NCI-H2227 (cell line): Measurements from ENCODE around the gene RFPL3.
A peak's percentile ranks its signal among the peaks of the same experiment; 100 is the strongest.
"Not testable (repeated sequence)": the region's sequence is repeated elsewhere in the genome, so short reads cannot be mapped to it uniquely, and the experiment has no call there.

ENCODE experiments used
- DNase-seq: peaks from one replicate; lab custom pipeline; 2025; ENCODE audit not compliant: unreplicated experiment; lab: John Stamatoyannopoulos, UW

Gene RFPL3

GRCh38 chr22:32352681-32353080 is 5.0 kb upstream of the RFPL3 start:
- no peak for DNase-seq

GRCh38 chr22:32353292-32353691 is 4.4 kb upstream of the RFPL3 start:
- no peak for DNase-seq

DNA sequence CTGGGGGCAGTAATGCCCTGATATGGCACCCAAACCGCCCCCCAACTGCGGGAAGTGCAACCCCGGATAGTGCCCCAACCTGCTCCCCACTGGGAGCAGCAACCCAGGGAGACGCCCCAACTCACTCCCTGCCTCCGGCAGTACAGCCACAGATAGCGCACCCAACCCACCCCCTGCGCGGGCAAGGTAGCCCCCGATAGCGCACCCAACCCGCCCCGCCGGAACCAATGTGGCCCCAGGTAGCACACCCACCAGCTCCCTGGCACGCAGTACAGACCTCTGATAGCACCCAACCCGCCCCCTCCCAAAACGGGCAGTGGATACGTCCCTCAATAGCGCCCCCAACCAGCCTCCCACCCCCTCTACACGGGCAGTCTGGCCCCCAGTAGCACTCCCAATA is 3.8 kb upstream of the RFPL3 start:
- no peak for DNase-seq

- no peak for DNase-seq
Measured at GRCh38 chr22:32354360-32355351, 3.0 kb upstream of the RFPL3 start.

DNA sequence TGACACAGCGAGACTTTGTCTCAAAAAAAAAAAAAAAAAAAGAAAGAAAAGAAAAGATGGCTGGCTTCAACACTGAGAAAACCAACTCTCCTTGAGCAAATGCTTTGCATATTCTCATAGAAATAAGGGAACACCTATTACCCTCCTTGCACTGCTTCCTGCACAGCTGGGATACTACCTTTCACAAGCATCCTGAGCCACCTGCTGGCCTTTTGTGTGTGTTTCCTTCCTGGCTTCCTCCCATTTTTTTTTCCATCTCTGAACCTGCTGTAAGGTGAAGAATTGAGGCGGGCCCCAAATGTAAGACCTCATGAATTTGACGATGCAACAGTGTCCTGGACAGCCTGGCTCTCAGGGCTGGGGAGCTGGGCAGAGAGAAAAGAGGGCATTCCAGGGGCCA is 1.9 kb upstream of the RFPL3 start:
- no peak for DNase-seq

- not testable (repeated sequence) for DNase-seq
Measured at GRCh38 chr22:32360096-32360495, 2.4 kb downstream of the RFPL3 start.

DNA sequence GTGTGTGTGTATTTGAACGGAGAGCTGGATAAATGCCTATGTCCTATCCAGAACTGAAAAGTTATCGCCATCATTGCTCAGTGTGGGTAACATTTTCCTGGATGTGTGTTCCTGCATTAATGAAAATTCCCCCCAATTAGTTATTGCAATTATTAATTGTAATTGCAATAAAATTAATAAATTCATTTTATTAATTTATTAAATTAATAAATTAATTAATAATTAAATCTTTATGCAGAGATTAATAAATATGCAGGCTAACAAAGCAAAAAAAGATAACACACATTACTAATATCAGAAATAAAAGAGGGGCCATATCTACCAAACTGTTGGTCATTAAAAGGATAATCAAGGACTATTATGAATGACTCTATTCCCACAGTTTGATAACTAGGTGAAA is 3.6 kb downstream of the RFPL3 start:
- DNase-seq = no peak

GRCh38 chr22:32364210-32364609 is 6.5 kb downstream of the RFPL3 start:
- DNase-seq = no peak

GRCh38 chr22:32375678-32376450 is 18.2 kb downstream of the RFPL3 start:
- DNase-seq = no peak

DNA sequence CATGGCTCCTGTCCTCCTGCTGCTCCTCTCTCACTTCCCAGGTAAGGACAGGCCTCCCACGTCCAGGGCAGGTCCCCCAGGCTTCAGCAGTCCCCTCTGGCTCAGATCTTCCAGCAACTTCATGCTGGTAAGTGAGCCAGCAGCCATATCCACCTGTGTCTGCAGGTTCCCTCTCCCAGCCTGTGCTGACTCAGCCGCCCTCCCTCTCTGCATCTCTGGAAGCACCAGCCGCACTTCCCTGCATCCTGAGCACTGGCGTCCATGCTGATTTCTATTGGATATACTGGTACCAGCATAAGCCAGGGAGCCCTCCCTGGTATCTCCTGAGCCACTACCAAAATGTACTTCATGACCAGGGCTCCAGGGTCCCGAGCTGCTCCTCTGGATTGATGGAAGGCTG is 19.0 kb downstream of the RFPL3 start:
- no peak for DNase-seq

GRCh38 chr22:32378707-32379272 is 21.1 kb downstream of the RFPL3 start:
- peak; percentile 49 for DNase-seq

- no peak for DNase-seq
Measured at GRCh38 chr22:32380991-32381390, 23.3 kb downstream of the RFPL3 start.

DNA sequence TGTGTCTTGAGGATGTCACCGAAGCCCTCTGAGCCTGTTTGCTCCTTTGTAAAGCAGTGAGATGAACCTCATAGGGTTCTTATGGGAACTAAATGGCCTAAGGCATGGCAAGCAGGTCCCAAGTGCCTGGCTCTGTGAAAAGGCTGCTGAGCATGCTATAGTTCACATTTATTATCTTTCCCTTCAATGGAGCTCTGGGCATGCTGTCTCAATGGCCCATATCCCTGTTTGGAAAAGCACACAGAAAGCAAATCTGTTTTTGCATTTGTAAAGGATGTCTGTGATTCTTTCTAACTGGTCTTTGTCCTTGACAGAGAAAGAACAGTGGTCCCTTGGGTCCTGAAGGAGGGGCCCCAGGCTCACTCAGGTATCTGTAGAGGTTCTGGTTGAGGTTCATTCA is 28.0 kb downstream of the RFPL3 start:
- DNase-seq = no peak

GRCh38 chr22:32389685-32390084 is 32.0 kb downstream of the RFPL3 start:
- DNase-seq = no peak

DNA sequence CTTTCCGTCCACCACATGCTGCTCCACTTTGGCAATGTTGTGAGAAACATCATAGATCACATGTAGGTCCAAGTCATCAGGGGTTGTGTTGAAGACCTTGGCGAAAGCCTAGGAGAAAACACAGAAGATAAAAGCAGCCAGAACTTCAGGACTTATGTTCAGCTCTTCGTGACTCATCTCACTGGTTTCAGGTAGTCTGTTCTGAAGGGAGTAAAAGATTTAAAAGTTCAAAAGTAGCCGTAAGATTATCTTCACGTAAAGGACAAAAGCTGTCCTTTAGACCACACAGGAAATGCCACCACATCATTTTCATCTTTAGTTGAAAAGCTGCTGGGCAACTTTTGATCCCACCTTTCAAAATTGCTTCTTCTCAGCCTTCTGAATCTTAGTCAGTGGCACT is 37.4 kb downstream of the RFPL3 start:
- DNase-seq = no peak

DNA sequence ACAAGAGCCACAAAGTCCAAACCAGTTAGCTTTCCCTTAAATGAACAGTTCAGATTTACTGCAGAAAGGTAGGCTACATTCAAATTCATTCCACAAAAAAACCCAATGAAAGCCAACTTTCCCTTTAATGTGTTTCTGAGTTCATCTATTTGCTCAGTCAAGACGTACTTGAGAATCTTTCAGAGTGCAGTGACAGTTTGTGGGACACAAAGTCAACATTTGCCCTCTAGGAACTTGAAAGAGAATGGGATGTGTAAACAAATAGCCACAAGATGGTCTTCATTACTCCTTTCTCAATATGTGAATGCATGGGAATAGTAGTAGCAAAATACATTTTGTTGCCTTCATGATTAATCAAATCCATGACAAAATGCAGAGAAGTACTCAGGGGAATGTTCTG is 38.6 kb downstream of the RFPL3 start:
- DNase-seq = no peak

- no peak for DNase-seq
Measured at GRCh38 chr22:32396746-32397145, 39.1 kb downstream of the RFPL3 start.

GRCh38 chr22:32401486-32401885 is 43.8 kb downstream of the RFPL3 start:
- no peak for DNase-seq

- no peak for DNase-seq
Measured at GRCh38 chr22:32404021-32404420, 46.4 kb downstream of the RFPL3 start.

GRCh38 chr22:32407312-32407711 is 49.6 kb downstream of the RFPL3 start:
- no peak for DNase-seq

- no peak for DNase-seq
Measured at GRCh38 chr22:32407936-32408335, 50.3 kb downstream of the RFPL3 start.

DNA sequence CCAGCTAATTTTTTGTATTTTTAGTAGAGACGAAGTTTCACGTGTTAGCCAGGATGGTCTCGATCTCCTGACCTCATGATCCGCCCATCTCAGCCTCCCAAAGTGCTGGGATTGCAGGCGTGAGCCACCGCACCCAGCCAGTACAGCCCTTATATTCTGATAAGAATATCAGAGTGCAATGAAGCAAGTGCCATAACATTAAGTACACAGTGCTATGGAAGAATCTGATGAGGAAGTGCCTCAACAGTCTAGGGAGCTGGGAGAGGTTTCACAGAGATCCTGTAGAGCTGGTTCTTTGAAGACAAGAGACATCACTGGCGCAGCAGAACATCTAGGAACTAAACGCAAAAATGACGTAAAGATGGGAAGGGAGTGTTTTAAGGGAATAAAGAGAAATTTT is 52.3 kb downstream of the RFPL3 start:
- no peak for DNase-seq
